C4-2B (cell line): Measurements from ENCODE around the gene SSX1.
"Not testable (repeated sequence)": the region's sequence is repeated elsewhere in the genome, so short reads cannot be mapped to it uniquely, and the experiment has no call there.

Experiments
- H3K27ac ChIP-seq: fragments of 450-650 bp; 2 replicates; pipeline ENCODE4 v1.5.1; 2017
- ZFX ChIP-seq: fragments of 450-650 bp; IDR thresholded peaks from 2 replicates; pipeline ENCODE4 v1.6.1; 2017
- TF ChIP-seq, protein P1 (sequence below): fragments of 450-650 bp; conservative IDR thresholded peaks from 2 replicates; pipeline ENCODE4 v1.5.1; 2017; ENCODE audit warnings: mild to moderate bottlenecking

The SSX1 gene

GRCh38 chrX:48255062-48255796 is at the start of gene SSX1:
TSS of gene SSX1 (plus strand) at chrX:48255392. CDS start at chrX:48257242, 1,850 bp downstream.
- not testable (repeated sequence) for H3K27ac ChIP-seq

DNA sequence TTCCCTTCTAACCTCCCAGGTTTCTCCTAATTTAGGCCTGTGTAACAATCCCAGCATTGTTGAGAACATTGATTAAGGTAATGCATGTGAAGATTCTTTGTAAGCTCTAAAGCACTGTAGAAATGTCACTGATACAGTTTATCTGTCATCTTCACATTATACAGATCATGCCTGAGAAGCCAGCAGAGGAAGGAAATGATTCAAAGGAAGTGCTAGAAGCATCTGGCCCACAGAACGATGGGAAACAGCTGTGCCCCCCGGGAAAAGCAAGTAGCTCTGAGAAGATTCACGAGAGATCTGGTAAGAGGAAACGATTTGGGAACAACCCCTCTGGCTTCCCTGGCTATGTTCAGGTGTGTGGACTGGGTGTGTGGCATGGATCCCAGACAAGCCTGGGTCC is 40.9 kb upstream of the SSX1 start:
- not testable (repeated sequence) for H3K27ac ChIP-seq

DNA sequence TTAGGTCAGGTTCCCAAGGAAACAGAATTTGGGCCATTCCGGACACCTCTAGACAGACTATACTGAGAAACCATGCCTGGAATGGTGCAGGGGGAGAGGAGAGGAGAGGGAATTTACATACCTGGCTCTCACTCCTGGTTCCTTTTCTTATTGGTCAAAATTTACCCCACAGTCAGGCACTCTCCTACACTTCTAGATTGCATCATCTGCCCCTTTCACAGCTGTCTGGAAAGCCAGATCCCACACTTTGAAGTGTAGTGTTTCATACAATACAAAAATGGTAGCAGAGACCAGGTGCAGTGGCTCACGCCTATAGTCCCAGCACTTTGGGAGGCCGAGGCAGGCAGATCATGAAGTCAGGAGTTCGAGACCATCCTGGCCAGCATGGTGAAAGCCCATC is 31.0 kb upstream of the SSX1 start:
- not testable (repeated sequence) for H3K27ac ChIP-seq

- not testable (repeated sequence) for H3K27ac ChIP-seq
These were observed 2.2 kb upstream of the SSX1 start for GRCh38 chrX:48252945-48253344.

DNA sequence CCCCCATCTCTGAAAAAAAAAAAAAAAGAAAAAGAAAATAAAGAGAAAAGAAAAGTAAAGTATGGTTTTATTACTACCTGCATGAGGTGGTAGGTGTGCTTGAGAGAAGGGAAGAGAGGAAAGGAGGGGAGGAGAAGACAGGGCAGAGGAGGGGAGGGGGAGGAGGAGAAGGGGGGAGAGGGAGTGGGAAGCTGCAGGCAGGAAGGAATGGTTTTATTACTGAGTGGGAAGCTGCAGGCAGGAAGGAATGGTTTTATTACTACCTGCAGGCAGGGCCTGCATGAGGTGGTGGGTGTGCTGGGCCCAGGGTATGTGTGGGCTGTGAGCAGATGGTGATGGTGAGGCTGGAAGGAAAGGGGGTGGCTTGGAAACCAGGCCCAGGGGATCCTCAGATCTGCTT is 19.2 kb downstream of the SSX1 start:
- H3K27ac ChIP-seq, result not testable (repeated sequence)

DNA sequence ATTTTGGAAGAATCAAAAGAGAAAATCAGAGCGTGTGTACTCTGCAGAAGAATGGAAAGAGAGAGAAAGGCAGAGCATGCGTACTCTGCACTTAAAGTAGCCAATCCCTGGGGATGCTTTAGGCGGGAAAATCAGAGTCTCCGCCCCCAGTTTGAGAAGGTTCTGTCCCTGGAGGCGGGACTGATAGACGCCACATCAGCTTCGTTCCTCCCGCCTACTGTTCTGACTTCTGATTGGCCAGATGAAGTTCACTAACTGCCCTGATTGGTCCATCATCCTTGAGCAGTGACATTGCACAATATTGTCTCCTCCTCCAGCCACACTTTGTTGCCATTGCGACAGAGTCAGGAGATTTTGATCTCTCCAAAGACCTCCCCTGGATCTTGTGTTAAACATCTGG is 23.8 kb downstream of the SSX1 start:
- no peak overlapping the region for H3K27ac ChIP-seq
- no peak for TF ChIP-seq ZFX
- TF ChIP-seq, protein P1, sequence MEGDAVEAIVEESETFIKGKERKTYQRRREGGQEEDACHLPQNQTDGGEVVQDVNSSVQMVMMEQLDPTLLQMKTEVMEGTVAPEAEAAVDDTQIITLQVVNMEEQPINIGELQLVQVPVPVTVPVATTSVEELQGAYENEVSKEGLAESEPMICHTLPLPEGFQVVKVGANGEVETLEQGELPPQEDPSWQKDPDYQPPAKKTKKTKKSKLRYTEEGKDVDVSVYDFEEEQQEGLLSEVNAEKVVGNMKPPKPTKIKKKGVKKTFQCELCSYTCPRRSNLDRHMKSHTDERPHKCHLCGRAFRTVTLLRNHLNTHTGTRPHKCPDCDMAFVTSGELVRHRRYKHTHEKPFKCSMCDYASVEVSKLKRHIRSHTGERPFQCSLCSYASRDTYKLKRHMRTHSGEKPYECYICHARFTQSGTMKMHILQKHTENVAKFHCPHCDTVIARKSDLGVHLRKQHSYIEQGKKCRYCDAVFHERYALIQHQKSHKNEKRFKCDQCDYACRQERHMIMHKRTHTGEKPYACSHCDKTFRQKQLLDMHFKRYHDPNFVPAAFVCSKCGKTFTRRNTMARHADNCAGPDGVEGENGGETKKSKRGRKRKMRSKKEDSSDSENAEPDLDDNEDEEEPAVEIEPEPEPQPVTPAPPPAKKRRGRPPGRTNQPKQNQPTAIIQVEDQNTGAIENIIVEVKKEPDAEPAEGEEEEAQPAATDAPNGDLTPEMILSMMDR, result no peak

GRCh38 chrX:48280729-48281128 is 25.5 kb downstream of the SSX1 start:
- H3K27ac ChIP-seq, result not testable (repeated sequence)

DNA sequence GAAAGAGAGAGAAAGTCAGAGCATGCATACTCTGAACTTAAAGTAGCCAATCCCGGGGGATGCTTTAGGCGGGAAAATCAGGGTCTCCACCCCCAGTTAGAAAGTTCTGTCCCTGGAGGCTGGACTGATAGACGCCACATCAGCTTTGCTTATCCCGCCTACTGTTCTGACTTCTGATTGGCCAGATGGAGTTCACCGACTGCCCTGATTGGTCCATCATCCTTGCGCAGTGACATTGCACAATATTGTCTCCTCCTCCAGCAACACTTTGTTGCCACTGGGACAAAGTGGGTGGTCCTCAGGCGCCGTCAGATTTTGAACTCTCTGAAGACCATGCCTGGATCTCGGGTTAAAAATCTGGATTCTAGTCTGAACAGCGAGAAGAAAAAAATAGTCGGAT is 51.0 kb downstream of the SSX1 start:
- H3K27ac ChIP-seq, result no peak overlapping the region
- TF ChIP-seq ZFX, result no peak
- TF ChIP-seq, protein P1, result no peak

- not testable (repeated sequence) for H3K27ac ChIP-seq
These were observed 58.8 kb downstream of the SSX1 start for GRCh38 chrX:48313996-48314395.
